SJSA1 (cell line): Measurements from ENCODE around the gene KLHL25. TPM values are rescaled to one million over a fixed set of nuclear protein-coding genes. Genes with fewer than 3 reads are reported as not detected.

Source experiments
- DNase-seq, 2 experiments: peaks; one replicate each; pipeline ENCODE4 v3.0.0-alpha.2; 2015 to 2020; ENCODE audit warnings: low spot score in 2 of 2, low read depth in 1 of 2
- H3K27ac ChIP-seq: fragments of 250-450 bp; sonication (Bioruptor Pico); 2 replicates; pipeline ENCODE4 v1.5.1; 2020; ENCODE audit warnings: mild to moderate bottlenecking, moderate library complexity
- H3K27me3 ChIP-seq: fragments of 250-450 bp; sonication (Bioruptor Pico); replicated peaks from 2 replicates; pipeline ENCODE4 v1.5.1; 2020; ENCODE audit warnings: mild to moderate bottlenecking, moderate library complexity
- H3K36me3 ChIP-seq: fragments of 250-450 bp; sonication (Bioruptor Pico); 2 replicates; pipeline ENCODE4 v1.5.1; 2020; ENCODE audit warnings: mild to moderate bottlenecking
- H3K4me1 ChIP-seq: fragments of 250-450 bp; sonication (Bioruptor Pico); replicated peaks from 2 replicates; pipeline ENCODE4 v1.6.1; 2021; ENCODE audit warnings: mild to moderate bottlenecking
- H3K4me3 ChIP-seq: fragments of 250-450 bp; sonication (Bioruptor Pico); 2 replicates; pipeline ENCODE4 v1.5.1; 2020; ENCODE audit warnings: mild to moderate bottlenecking
- H3K9me3 ChIP-seq: fragments of 250-450 bp; sonication (Bioruptor Pico); replicated peaks from 2 replicates; pipeline ENCODE4 v1.5.1; 2020; ENCODE audit warnings: mild to moderate bottlenecking
- total RNA-seq: library from RNA; depleted of rRNA; stranded (reverse); fragments of >200 nt; shearing (Covaris generic); gene quantifications from 2 replicates; pipeline ENCODE4 v1.2.3, GENCODE V29; 2014

Gene KLHL25
- total RNA-seq, 1 experiment from 2014 or later: 4.3 TPM

- Histone ChIP-seq H3K9me3 (no peaks in the 10 kb centered on the region), H3K4me1 (peaks cover 14% of the 10 kb centered on the region), H3K4me3 (peak overlapping the region; percentile 97), H3K27ac (peak overlapping the region; percentile 47), H3K27me3 (no peaks in the 10 kb centered on the region), H3K36me3 (peaks cover 5% of the 10 kb centered on the region)
- DNase-seq: no peak
Observed at GRCh38 chr15:85793641-85794597, 806 bp downstream of the KLHL25 start.

- no peak overlapping the region for H3K27ac ChIP-seq
- H3K9me3 ChIP-seq: no peaks in the 10 kb centered on the region
- peaks cover 14% of the 10 kb centered on the region for H3K4me1 ChIP-seq
- peaks cover 5% of the 10 kb centered on the region for H3K36me3 ChIP-seq
- peak overlapping the region; percentile 97 for H3K4me3 ChIP-seq
- DNase-seq: no peak
- no peaks in the 10 kb centered on the region for H3K27me3 ChIP-seq
Observed at GRCh38 chr15:85792912-85793590, 1.7 kb downstream of the KLHL25 start.

DNA sequence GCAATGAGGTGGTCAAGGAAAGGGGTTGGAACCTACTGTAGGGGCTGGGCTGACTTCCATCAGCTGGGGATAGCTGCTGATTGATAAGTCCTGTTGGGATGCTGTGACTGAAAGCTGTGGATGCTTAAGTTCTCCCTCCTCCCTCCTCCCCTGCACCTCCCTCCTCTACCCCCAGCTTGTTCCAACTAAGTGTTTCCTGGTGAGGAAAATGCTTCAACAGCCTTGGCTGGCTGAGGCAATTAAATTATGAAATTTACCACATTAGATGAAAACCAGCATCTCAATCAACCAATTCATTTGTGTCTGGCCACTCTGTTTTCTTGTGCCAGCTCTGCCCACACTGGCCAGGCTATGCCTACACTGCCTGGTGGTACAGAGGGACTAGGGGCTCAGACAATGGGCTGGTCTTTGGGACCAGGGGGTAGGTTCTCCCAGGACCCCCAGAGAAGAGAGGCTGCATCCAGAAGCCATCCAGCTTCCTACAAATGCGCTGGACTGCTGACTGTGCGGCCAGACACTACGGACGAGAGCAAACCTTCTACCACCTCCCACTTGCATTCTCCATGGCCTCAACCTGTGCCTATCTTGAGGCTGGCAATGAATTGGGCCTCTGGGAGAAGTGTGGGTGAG, 2.5 kb downstream of the KLHL25 start:
- Histone ChIP-seq H3K27me3 (no peaks in the 10 kb centered on the region), H3K27ac (no peak overlapping the region), H3K9me3 (no peaks in the 10 kb centered on the region), H3K4me1 (peaks cover 14% of the 10 kb centered on the region), H3K4me3 (no peak overlapping the region), H3K36me3 (peaks cover 5% of the 10 kb centered on the region)
- DNase-seq: no peak

- H3K4me1 ChIP-seq: peaks cover 26% of the 10 kb centered on the region
Observed at GRCh38 chr15:85789496-85789875, 5.2 kb downstream of the KLHL25 start.

DNA sequence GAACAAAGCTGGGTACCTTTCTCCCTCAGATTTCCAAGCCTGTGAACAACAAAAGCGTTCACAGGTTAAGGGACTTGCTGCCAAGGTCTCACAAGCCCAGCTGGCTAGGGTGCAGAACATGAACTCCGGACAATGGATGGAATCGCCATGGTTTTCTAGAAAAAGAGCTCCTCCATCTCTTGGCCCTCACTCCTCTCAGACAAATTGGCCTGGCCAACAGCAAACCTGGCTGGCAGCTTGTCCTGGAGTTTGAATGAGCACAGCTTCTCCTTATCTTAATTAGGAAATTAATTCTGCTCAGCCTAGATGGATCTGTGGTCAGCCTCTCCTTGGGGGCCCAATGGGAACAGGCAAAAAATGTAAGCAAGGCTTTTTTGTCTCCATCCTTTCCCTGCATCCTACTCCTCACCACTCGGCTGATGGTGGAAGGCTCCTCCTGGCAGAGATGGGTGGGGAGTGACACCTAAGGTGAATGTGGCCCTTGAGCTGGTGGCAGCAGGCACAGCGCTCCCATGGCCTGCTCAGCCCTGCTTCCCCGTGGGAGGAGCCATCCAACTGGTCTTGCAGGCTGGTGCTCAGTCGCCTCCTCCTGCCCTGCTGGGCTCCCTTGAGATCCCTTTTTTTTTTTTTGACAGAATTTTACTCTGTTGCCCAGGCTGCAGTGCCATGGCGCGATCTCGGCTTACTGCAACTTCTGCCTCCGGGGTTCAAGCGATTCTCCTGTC, 5.8 kb downstream of the KLHL25 start:
- H3K9me3 ChIP-seq: no peaks in the 10 kb centered on the region
- no peak overlapping the region for H3K27ac ChIP-seq

More at GRCh38 chr15:85789496-85789875, 5.2 kb downstream of the KLHL25 start:
- no peak overlapping the region for H3K4me3 ChIP-seq
- no peak for DNase-seq
- peaks cover 3% of the 10 kb centered on the region for H3K36me3 ChIP-seq
- no peak overlapping the region for H3K27ac ChIP-seq
- no peaks in the 10 kb centered on the region for H3K27me3 ChIP-seq
- no peaks in the 10 kb centered on the region for H3K9me3 ChIP-seq

DNA sequence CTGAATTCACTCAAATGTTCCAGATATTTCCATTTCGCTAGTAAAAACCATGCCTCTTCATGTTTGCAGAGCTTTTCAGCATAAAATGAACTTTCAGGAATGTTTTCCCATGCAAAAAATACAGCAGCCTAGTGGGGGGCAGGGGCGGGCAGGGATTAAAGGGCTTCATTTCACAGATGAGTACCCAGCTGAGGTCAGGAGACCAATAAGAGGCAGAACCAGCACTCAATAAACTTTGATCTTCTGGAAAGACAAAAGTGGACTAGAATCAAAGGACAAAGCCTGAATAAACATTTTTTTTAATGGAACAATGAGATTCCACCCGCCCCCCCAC, 8.0 kb downstream of the KLHL25 start:
- Histone ChIP-seq H3K4me3 (no peak overlapping the region), H3K36me3 (no peaks in the 10 kb centered on the region), H3K27me3 (no peaks in the 10 kb centered on the region), H3K27ac (no peak overlapping the region), H3K9me3 (no peaks in the 10 kb centered on the region), H3K4me1 (peaks cover 17% of the 10 kb centered on the region)
- DNase-seq: no peak

More for the DNA sequence above, 5.8 kb downstream of the KLHL25 start:
- Histone ChIP-seq H3K36me3 (no peaks in the 10 kb centered on the region), H3K4me3 (no peak overlapping the region), H3K4me1 (peaks cover 26% of the 10 kb centered on the region), H3K27me3 (no peaks in the 10 kb centered on the region)
- DNase-seq: no peak

DNA sequence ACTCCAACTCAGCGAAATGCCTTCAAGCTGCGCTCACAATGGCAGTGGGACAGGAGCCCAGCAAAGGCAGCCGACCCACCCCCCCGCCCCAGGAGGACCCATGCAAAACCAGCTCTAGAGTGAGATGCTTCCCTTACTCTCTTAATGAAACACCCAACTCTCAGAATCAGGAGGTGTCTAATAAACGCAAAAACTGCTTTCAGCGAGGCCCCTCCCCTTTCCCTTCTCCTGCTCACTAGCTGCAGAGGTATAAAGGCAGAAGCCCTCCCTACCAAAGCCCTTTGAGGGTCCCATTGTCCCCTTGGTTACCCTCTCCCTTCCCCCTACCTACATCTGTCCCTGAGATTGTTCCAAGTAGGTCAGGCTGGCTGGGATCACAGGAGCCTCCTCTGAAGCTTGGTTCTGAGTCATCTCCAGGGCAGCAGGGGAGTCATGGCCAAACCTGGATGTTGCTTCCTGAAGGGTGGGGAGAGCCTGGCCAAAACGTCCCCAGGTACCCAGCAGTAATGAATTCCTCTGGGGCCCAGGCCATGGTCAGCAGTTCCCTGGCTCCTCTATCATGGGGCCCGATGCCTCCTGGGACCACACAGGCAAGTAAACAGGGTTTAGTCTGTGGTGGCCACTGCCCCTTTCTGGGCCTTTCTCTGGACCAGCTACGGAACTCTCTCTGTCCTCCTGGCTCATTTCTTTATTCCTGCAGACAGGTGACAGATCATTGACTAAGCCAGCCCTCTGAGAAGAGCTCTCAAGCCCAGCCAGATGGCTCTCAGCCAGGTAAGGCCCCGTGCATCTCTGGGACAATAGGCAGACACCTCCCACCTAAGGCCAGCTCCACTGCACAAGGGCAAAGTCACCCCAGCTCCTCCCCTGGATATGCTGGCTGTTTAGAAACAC, 8.6 kb downstream of the KLHL25 start:
- Histone ChIP-seq H3K9me3 (no peaks in the 10 kb centered on the region), H3K4me1 (peaks cover 17% of the 10 kb centered on the region), H3K36me3 (no peaks in the 10 kb centered on the region), H3K27me3 (no peaks in the 10 kb centered on the region), H3K27ac (no peak overlapping the region), H3K4me3 (no peak overlapping the region)
- DNase-seq: peak; percentile 22 to 49

- H3K27ac ChIP-seq: no peak overlapping the region
- no peaks in the 10 kb centered on the region for H3K9me3 ChIP-seq
- no peaks in the 10 kb centered on the region for H3K36me3 ChIP-seq
- no peak for DNase-seq
- H3K27me3 ChIP-seq: no peaks in the 10 kb centered on the region
- no peak overlapping the region for H3K4me3 ChIP-seq
- H3K4me1 ChIP-seq: peaks cover 17% of the 10 kb centered on the region
Observed at GRCh38 chr15:85782064-85782463, 12.7 kb downstream of the KLHL25 start.

DNA sequence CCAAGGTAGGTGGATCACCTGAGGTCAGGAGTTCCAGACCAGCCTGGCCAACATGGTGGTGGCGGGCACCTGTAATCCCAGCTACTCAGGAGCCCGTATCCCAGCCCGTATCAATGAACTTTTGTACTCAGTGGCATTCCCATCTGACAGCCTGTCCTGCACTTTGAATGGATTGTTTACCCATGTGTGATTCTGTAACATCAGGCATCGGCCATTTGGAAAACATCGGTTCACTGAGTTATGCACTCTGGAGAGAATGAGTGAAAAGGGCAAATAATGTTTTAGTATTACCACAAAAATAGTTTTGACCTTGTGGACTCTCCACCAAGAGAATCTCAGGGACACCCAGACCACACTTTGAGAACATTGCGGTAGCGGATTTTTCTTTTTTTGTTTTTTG, 13.6 kb downstream of the KLHL25 start:
- no peak for DNase-seq
- Histone ChIP-seq H3K4me1 (peaks cover 10% of the 10 kb centered on the region), H3K4me3 (no peak overlapping the region), H3K27me3 (no peaks in the 10 kb centered on the region), H3K9me3 (no peaks in the 10 kb centered on the region), H3K27ac (no peak overlapping the region), H3K36me3 (no peaks in the 10 kb centered on the region)

DNA sequence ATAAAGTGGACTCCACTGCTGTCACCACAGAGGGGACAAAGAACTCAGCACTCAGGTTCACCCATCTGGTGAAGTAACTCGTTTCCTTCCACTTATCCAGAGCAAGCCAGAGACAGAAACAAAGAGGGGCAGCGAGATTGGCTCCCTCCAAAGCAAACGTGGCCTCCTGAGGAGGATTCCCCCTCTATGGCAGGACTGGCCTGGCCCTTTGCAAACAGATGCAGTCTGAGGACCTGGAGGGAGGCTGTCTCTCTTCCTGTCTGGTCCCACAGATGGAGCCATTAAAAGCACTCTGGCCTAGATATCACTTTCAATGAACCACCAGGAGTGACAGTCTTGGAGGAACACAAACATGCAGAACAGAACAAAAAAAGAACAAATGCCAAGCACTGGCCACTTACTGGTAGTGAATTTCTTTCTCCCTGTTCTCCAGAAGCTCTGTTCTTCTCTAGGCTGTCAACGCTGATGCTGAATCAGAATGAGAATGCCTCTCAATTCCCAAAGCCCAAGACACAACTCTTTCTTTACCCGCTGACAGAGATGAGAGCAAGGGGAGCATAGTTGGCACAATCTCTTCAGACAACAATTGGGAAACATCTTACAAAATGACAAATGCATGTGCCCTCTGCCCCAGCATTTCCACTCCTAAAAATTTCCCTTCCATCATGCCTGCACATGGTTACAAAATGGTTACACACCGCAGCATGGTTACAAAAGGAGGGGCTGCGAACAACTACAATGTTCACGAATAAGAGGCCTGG, 14.3 kb downstream of the KLHL25 start:
- peaks cover 3% of the 10 kb centered on the region for H3K4me1 ChIP-seq
- H3K4me3 ChIP-seq: no peak overlapping the region
- DNase-seq: no peak
- H3K27ac ChIP-seq: no peak overlapping the region
- H3K36me3 ChIP-seq: no peaks in the 10 kb centered on the region
- H3K9me3 ChIP-seq: no peaks in the 10 kb centered on the region
- H3K27me3 ChIP-seq: no peaks in the 10 kb centered on the region

GRCh38 chr15:85779249-85779648, 15.5 kb downstream of the KLHL25 start:
- no peak overlapping the region for H3K27ac ChIP-seq
- H3K4me3 ChIP-seq: no peak overlapping the region
- DNase-seq: no peak

DNA sequence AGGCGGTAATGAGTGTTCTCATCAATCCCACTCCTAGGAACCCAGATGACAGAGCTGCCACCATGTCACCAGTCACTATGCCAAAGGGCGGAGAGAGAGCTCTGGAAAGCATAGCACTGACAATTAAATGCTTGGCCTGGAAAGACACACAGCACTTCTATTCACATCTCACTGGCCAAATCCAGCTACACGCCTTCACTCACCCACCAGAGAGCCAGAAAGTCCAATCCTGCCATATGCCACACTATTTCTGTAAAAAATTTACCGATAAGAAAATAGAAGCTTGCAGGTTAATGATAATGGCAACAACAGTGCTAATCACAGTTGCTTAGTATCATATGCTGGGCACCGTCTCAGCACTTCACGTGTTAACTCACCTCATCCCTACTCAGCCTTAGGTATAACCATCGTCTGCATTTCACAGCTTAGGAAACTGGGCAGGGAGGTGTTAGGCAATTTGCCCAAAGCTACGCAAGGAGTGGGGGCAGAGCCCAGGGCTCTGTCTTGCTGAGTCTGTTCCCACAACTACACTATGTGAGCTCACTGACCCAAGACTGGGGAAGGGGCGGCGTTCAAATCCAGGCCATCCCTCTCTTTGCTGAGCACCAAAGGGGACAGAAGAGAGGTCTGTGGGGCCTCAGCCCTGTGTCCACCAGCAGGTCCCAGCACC, 16.5 kb downstream of the KLHL25 start:
- Histone ChIP-seq H3K36me3 (no peaks in the 10 kb centered on the region), H3K4me3 (no peak overlapping the region), H3K4me1 (no peaks in the 10 kb centered on the region), H3K27ac (no peak overlapping the region), H3K9me3 (no peaks in the 10 kb centered on the region), H3K27me3 (no peaks in the 10 kb centered on the region)
- DNase-seq: no peak

More at GRCh38 chr15:85779249-85779648, 15.5 kb downstream of the KLHL25 start:
- H3K4me1 ChIP-seq: no peaks in the 10 kb centered on the region
- no peaks in the 10 kb centered on the region for H3K36me3 ChIP-seq
- H3K27me3 ChIP-seq: no peaks in the 10 kb centered on the region
- no peaks in the 10 kb centered on the region for H3K9me3 ChIP-seq
